Loucy (cell line): ENCODE data around the gene NCOR2.

Source experiments
- CTCF ChIP-seq: fragments of 200-600 bp; sonication (generic); conservative IDR thresholded peaks from 2 replicates; pipeline ENCODE4 v1.5.1; 2014; ENCODE audit warnings: mild to moderate bottlenecking, antibody characterized with exemption, low read length
- EZH2phosphoT487 ChIP-seq: fragments of 200-600 bp; IDR thresholded peaks from 2 replicates; pipeline ENCODE4 v1.6.1; 2018; ENCODE audit warnings: antibody characterized with exemption, mild to moderate bottlenecking, moderate library complexity, borderline replicate concordance

GRCh38 chr12:124611559-124612409 lies 44.4 kb upstream of the NCOR2 start:
- TF ChIP-seq CTCF (no peak), EZH2phosphoT487 (no peak)
